ENCODE results near the gene C1orf167.

The C1orf167 gene

DNA sequence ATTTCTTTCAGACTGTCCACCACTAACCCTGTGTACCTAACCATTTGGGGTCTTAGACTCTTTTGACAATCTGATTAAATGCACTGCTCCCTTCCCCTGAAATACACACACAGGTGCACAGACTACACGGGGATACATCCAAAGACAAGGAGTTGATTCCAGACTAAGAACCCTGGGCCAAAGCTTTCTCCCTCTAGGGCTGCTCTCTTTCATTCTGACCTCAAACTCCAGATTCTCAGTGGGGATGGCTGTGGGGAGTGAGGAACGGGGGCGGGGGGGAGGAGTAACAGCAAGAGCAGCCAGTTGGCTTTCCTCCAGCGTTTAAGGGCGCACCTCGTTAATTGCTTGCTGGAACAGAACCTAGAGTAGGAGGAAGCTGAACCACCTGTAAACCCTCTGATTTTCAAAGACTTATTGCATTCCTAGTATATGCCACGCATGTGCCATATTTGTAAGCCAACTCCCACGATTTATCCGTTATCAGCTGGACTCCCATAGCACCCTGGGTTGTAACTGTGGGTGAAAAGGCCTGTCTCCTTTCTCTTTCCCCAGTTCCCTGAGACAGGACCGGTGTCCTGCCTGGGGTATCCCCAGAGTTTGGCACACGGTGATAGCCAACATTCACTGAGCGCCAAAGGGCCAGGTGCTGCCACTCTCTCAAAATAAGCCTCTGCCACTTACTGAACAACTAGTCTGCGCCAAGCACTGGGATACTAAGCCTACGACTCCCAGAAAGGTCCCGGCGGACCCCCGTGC lies 42.9 kb downstream of the C1orf167 start:
- no peak for FAIRE-seq
- no peak for DNase-seq (ENCODE audit: insufficient read length, low spot score)

DNA sequence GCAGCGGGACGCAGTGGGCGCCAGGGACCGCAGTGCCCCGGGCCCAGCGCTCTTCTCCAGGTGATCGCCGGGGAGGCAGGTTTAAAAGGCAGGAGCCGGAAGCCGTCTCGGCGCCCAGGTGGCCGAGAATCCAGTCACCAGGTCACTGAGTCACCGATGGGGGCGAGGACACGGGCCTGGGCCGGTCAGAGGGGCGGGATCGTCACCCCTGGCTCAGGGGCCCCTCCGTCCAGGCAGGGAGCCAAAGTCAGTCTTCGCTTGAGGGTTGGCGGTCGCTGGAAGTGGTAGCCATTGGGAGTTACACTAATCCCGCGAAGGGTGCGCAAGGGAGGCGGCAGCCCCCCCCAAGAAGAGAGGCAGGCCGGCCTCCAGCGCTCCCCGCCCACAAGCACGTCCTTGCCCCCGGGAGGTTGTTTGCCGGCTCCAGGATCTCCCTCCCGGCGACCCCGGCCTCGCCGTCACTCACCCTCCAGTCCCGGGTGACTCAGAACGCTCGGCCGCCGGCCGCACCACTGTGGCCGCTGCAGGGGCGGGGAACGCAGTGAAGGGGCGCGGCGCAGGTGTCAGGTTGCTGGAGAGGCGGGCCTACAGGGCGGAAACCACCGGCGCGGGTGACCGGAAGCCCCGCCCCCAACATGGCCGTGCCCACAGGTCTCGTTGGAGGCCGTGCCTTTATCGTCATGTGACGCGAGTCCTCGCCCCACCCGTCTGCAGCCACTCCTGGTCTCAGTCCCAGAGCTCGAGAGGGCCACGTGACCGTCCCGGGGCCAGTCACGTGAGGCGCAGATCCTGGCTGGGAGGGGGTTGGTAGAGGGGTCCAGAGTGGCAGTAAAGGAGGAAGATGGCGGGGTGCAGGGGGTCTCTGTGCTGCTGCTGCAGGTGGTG lies 43.7 kb downstream of the C1orf167 start, which contains the start of the genes CLCN6 and MTHFR:
Gene CLCN6, plus strand, starts transcription at position 770 of the 885 bp plus-strand sequence. Its CDS starts 72 bp downstream, at position 842.
Gene MTHFR, minus strand, starts transcription at position 543 of the 885 bp plus-strand sequence. CDS start 2,848 bp downstream, outside the sequence.
- DNase-seq (ENCODE audit: insufficient read length, low spot score) (peak; percentile 64), FAIRE-seq (no peak)
- TF ChIP-seq, protein P1, sequence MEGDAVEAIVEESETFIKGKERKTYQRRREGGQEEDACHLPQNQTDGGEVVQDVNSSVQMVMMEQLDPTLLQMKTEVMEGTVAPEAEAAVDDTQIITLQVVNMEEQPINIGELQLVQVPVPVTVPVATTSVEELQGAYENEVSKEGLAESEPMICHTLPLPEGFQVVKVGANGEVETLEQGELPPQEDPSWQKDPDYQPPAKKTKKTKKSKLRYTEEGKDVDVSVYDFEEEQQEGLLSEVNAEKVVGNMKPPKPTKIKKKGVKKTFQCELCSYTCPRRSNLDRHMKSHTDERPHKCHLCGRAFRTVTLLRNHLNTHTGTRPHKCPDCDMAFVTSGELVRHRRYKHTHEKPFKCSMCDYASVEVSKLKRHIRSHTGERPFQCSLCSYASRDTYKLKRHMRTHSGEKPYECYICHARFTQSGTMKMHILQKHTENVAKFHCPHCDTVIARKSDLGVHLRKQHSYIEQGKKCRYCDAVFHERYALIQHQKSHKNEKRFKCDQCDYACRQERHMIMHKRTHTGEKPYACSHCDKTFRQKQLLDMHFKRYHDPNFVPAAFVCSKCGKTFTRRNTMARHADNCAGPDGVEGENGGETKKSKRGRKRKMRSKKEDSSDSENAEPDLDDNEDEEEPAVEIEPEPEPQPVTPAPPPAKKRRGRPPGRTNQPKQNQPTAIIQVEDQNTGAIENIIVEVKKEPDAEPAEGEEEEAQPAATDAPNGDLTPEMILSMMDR (IDR thresholded peaks at IDR 0.05; ENCODE audit: insufficient read depth, missing control alignments) = no peak

More for the DNA sequence above, 42.9 kb downstream of the C1orf167 start:
- TF ChIP-seq, protein P1 (IDR thresholded peaks at IDR 0.05; ENCODE audit: insufficient read depth, missing control alignments) = no peak

DNA sequence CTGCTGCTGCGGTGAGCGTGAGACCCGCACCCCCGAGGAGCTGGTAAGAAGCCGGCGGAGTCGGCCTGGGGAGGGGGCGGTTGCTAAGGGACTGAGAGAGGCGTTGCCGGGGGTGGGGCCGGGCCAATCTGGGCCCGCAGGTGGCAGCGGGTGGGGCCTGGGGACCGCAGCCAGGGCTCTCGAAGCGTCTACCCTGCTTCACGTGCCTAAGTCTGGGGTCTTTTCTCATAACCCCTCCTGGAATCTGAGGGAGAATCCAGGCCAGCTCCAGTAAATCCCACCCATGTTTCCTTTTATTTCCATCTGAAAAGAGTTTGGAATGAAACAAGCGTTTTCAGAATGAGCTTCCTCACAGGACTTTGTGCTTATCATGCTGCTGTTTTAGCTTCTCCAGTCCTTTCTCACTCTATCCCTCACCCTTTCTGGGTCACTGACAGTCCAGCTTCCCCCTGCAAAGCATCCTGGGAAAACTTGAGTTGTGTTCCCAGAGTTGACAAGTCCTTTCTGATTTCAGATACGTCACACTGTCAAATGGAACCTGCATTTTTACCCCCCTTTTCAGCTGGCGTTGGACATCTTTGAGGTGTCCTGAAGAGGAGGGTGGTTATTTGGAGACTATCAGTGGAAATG lies 44.4 kb downstream of the C1orf167 start:
- TF ChIP-seq, protein P1 (IDR thresholded peaks at IDR 0.05; ENCODE audit: insufficient read depth, missing control alignments) = no peak
- FAIRE-seq (no peak), DNase-seq (ENCODE audit: insufficient read length, low spot score) (no peak)

DNA sequence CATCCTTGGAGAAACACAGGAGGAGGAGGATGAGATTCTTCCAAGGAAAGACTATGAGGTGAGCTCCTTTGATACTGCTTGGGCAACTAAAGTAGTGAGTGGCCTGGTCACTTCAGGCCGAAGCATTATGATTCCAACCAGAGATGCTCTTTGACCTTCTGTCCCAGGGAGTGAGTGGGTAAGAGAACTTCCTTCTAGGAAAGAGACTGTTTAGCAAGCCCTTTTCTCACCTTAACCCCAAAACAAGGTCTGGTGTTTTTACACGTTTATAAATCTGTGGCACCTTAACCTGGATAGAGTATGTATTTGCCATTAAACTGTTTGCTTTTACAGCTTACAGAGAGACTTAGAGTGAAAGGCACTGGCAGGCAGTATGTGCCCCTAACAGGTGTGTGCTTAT lies 45.1 kb downstream of the C1orf167 start:
- TF ChIP-seq, protein P1 (IDR thresholded peaks at IDR 0.05; ENCODE audit: insufficient read depth, missing control alignments) = no peak
- FAIRE-seq = no peak
- DNase-seq (ENCODE audit: insufficient read length, low spot score) = no peak

DNA sequence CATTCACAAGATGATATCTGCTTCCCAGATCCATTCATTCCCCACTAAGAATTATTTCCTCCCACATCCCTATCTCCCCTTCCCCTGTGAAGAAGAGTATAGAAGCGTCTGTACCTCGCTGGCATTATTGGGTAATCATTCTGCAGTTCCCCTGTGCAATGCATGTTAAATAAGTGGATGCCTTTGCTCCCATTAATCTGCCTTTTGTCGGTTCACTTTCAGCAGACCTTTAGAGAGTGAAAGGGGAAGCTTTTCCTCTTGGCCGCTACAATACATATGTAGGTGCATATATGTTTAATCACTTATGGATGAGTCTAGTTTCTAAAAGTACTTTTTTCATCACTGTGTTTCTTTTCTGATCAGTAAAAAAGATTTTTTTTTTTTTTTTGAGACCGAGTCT lies 51.0 kb downstream of the C1orf167 start:
- no peak for DNase-seq (ENCODE audit: insufficient read length, low spot score)
- FAIRE-seq = no peak
- TF ChIP-seq, protein P1 (IDR thresholded peaks at IDR 0.05; ENCODE audit: insufficient read depth, missing control alignments) = no peak

DNA sequence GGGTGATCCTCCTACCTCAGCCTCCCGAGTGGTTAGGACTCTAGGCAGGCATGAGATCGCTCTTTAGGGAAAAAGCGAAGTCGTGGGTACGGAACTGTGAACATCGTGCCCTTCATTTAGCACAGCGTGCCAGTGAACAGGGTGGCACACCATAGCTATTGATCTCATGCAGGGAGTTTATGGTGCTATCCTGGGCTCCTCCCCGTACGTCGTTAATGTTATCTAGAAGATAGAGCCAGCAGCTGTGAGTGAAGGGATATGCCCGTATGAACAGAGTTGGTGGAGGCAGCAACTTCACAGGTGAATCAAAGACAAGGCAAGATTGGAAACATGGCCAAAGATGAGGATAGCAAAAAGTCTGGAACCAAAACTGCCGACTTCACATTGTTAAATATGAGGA lies 55.2 kb downstream of the C1orf167 start:
- DNase-seq (ENCODE audit: insufficient read length, low spot score) = no peak
- TF ChIP-seq, protein P1 (IDR thresholded peaks at IDR 0.05; ENCODE audit: insufficient read depth, missing control alignments) = no peak
- no peak for FAIRE-seq
